NCI-H524 (cell line): ENCODE data around the gene PCDHA10.
"Not testable (repeated sequence)": the region's sequence is repeated elsewhere in the genome, so short reads cannot be mapped to it uniquely, and the experiment has no call there.

Source experiments
- DNase-seq, 2 experiments: peaks; one replicate each; lab custom pipeline; 2025; lab: John Stamatoyannopoulos, UW

The PCDHA10 gene

GRCh38 chr5:140840978-140841962 is 14.4 kb upstream of the PCDHA10 start, which contains the start of gene PCDHA8:
TSS of gene PCDHA8 (plus strand) at chr5:140841187. CDS start at chr5:140841322, 135 bp downstream.
- peak; percentile 5 to 61 for DNase-seq

- no peak for DNase-seq
Observed at GRCh38 chr5:140842798-140843733, 12.6 kb upstream of the PCDHA10 start.

- not testable (repeated sequence) for DNase-seq
Observed at GRCh38 chr5:140848139-140849102, 7.3 kb upstream of the PCDHA10 start, which contains the start of gene PCDHA9. TSS of gene PCDHA9 (plus strand) at chr5:140848382. CDS start at chr5:140848496, 114 bp downstream.

- DNase-seq = not testable (repeated sequence)
Observed at GRCh38 chr5:140849831-140850634, 5.7 kb upstream of the PCDHA10 start.

- no peak for DNase-seq
Observed at GRCh38 chr5:140857177-140857986, 1.7 kb downstream of the PCDHA10 start.

- DNase-seq = no peak
Observed at GRCh38 chr5:140857987-140858240, 2.2 kb downstream of the PCDHA10 start.

DNA sequence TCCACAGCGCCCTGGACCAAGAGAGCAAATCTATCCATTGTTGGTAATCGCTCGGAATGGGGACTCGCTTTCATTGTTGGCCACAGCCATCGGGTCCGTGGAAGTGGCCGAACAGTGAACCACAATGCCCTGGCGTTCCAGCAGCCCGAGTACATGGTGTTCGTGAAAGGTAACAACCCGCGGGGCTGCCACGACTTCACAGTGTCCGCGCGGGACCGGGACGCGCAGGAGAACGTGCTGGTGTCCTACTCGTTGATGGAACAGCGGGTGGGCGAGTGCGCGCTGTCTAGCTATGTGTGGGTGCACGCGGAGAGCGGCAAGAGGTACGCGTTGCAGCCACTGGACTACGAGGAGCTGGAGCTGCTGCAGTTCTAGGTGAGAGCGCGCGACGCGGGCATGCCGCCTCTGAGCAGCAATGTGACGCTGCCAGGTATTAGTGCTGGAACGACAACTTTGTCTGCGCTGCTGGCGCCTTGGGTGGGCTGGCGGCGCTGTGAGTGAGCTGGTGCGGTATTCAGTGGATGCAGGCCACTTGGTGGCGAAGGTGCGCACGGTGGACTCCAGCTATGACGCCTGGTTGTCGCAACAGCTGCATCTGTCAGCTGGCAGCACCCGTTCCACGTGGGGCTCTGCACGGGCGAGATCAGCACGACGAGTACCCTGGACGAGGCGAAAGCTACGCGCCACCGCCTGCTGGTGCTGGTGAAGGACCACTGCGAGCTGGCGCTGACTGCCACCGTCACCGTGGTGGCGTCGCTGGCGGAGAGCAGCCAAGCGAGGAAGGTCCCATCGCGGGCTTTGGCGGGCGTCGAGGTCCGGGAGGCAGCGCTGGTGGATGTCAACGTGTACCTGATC is 7.0 kb downstream of the PCDHA10 start:
- no peak for DNase-seq

GRCh38 chr5:140868721-140869554 is 13.2 kb downstream of the PCDHA10 start, which contains the start of gene PCDHA11:
TSS of gene PCDHA11 (plus strand) at chr5:140868957. CDS start at chr5:140869104, 147 bp downstream.
- DNase-seq = peak; percentile 59 to 83

DNA sequence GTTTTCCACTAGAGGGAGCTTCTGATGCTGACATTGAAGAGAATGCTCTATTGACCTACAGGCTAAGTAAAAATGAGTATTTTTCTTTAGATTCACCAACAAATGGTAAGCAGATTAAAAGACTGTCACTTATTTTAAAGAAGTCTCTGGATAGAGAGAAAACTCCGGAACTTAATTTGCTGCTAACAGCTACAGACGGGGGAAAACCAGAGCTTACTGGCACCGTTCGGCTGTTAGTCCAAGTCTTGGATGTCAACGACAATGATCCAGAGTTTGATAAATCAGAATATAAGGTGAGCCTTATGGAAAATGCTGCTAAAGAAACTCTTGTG is 13.8 kb downstream of the PCDHA10 start:
- DNase-seq = no peak

DNA sequence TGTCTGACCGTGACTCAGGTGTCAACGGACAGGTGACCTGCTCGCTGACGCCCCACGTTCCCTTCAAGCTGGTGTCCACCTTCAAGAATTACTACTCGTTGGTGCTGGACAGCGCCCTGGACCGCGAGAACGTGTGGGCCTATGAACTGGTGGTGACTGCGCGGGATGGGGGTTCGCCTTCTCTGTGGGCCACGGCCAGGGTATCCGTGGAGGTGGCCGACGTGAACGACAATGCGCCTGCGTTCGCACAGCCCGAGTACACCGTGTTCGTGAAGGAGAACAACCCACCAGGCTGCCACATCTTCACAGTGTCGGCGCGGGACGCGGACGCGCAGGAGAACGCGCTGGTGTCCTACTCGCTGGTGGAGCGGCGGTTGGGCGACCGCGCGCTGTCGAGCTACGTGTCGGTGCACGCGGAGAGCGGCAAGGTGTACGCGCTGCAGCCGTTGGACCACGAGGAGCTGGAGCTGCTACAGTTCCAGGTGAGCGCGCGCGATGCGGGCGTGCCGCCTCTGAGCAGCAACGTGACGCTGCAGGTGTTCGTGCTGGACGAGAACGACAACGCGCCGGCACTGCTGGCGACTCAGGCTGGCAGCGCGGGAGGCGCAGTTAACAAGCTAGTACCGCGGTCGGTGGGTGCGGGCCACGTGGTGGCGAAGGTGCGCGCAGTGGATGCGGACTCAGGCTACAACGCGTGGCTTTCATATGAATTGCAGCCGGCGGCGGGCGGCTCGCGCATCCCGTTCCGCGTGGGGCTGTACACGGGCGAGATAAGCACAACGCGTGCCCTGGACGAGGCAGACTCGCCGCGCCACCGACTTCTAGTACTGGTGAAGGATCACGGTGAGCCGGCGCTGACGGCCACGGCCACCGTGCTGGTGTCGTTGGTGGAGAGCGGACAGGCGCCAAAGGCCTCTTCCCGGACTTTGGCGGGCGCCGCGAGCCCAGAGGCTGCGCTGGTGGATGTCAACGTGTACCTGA is 14.8 kb downstream of the PCDHA10 start:
- DNase-seq = no peak

GRCh38 chr5:140875085-140876065 is 19.7 kb downstream of the PCDHA10 start, which contains the start of gene PCDHA12:
TSS of gene PCDHA12 (plus strand) at chr5:140875308. CDS start at chr5:140875473, 165 bp downstream.
- DNase-seq = no peak

DNA sequence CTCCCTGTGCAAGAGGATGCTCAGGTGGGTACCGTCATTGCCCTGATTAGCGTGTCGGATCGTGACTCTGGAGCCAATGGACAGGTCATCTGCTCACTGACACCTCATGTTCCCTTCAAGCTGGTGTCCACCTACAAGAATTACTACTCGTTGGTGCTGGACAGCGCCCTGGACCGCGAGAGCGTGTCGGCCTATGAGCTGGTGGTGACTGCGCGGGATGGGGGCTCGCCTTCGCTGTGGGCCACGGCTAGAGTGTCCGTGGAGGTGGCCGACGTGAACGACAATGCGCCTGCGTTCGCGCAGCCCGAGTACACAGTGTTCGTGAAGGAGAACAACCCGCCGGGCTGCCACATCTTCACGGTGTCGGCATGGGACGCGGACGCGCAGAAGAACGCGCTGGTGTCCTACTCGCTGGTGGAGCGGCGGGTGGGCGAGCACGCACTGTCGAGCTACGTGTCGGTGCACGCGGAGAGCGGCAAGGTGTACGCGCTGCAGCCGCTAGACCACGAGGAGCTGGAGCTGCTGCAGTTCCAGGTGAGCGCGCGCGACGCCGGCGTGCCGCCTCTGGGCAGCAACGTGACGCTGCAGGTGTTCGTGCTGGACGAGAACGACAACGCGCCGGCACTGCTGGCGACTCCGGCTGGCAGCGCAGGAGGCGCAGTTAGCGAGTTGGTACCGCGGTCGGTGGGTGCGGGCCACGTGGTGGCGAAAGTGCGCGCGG is 21.0 kb downstream of the PCDHA10 start:
- not testable (repeated sequence) for DNase-seq

DNA sequence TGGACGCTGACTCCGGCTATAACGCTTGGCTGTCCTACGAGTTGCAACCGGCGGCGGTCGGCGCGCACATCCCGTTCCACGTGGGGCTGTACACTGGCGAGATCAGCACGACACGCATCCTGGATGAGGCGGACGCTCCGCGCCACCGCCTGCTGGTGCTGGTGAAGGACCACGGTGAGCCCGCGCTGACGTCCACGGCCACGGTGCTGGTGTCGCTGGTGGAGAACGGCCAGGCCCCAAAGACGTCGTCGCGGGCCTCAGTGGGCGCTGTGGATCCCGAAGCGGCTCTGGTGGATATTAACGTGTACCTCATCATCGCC is 21.5 kb downstream of the PCDHA10 start:
- DNase-seq = no peak

GRCh38 chr5:140881889-140882590 is 26.3 kb downstream of the PCDHA10 start, which contains the start of gene PCDHA13:
TSS of gene PCDHA13 (plus strand) at chr5:140882124. CDS start at chr5:140882269, 145 bp downstream.
- DNase-seq = no peak
